NCI-H2196 treated with DMSO at 0.1 percent for 48 hours (cell line): ENCODE measurements around the gene HAAO.
"Not testable (repeated sequence)": the region's sequence is repeated elsewhere in the genome, so short reads cannot be mapped to it uniquely, and the experiment has no call there.

Source experiments
- DNase-seq: peaks from one replicate; lab custom pipeline; 2025; ENCODE audit not compliant: unreplicated experiment; lab: John Stamatoyannopoulos, UW

The HAAO gene

DNA sequence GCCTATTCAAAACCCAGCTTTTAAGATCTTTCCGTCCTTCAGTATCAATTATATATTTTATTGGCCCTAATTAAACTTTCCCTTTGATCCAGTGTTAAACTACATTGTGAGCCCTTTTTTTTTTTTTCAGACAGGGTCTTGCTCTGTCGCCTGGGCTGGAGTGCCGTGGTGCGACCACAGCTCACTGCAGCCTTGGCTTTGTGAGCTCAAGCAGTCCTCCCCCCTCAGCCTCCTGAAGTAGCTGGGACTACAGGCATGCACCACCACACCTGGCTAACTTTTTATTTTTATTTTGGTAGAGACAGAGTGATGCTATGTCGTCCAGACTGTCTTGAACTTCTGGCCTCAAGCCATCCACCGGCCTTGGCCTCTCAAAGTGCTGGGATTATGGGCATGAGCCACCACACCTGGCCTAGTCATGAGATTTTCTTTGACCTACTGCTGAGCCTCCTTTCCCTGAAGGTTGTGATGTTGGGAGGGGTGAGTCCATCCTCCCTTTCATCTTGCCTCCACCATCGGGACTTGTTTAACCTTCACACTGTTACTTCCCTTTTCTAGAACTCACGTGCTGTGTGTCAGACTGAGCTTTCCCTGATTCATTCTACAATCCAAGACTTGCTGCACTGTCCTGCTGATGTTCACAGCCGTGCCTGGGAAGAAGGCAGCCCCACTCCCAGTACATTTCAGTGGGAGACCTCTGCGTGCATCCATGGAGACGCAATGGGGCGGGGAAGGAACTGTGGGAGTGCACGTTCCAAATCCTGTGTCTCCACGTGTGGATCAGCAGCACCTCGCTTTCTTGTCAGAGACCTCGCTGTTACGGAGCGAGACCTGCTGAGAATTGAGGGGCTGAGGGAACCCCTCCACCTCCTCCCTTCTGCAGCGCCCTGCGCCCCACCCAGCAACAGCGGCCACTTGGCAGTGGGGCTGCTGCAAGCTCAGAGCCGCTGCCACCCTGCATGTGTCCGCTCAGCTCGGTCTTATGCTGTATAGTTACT is 39.3 kb downstream of the HAAO start:
- DNase-seq, result no peak

DNA sequence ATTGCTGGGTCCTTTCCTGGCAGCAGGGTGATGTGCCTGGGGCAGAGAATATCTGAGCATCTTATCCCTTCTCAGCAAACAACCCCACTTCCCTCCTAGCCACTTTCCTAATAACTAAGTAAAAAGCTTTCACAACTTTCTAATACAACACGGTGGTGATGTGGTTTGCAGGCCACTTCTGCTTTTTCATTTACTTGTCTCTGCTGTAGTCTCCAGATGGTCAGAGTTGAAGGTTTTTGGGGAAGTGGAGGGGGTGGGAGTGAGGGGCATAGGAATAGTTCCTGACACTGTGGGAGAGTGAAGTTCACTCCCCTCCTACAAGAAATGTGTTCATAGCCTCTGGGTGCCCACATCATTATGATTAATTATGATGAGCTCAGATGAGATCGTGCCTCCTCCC is 40.1 kb downstream of the HAAO start:
- DNase-seq, result no peak

DNA sequence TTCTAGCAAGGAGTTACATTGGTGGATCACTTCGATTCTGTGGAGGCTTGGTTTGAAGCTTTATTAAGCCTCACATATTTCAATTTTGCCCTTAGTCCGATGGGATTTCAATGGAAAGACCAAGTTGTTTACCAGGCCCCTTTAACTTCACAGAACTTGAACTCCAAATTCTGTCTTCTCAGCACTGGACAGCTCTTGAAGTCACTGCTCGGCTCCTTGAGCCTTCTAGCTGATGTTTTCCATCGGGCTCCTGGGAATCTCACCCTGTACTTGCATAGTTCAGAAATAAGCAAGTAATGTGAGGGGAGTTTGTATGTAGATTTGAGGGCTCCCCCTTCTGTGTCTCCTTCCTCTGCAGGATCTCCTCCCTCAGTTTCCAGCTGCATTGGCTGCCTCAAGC is 43.5 kb downstream of the HAAO start:
- no peak for DNase-seq

DNA sequence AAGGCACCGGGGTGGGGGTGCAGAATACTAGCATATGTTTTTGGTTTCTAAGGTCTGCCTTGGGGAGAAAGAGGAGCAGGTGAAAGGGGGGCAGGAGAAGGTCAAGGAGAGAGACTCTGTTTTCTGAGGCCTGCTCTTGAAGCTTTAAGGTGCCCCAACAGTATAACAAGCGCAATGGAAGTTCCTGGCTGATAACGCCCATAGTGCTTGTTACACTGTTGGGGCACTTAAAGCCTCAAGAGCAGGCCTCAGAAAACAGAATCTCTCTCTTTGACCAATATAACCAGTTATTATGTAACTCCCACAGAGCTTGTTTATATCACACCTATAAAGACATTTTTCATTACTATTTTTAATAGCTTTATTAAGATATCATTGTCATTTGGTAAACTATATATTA is 45.0 kb downstream of the HAAO start:
- DNase-seq, result no peak

DNA sequence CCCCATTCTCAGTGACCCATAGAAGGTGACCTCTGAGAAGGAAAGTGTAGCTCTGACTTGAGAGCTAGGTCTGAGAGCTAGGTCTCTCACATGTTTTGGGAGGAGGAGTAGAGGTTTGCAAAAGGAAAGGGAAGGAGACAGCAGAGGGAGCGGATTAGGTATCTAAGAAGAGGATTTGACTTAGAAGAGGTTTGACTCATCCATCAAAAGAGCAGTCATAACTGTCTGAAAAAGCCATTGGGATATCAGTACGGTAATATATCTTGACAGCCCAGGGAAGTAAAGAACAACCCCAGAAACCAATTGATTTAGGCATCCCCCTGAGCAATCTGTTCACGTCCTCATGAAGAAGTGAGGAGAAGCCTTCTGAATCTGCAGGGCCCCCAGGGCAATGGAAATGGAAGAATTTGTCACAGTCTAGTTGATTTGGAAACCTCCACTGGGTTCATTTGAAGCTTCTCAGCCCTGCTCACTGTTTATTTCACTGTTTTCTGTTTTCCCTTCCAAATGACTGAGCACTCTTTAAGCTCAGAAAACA is 47.8 kb downstream of the HAAO start:
- no peak for DNase-seq

DNA sequence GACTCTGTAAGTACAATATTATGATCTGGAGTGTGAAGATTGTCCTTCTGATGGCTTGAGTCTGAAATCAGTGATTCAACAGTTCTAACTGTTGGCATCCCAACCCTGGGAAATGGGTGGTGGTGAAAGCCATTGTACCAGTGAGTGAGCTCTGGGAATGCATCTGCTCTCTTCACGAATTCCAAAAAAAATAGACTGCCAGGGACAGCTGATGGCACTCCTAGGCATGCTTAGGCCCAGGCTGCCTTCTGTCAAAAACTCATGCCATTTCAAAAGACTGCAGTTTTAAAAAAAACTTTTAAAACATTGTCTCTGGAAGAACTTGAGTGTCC is 48.8 kb downstream of the HAAO start:
- DNase-seq, result no peak

DNA sequence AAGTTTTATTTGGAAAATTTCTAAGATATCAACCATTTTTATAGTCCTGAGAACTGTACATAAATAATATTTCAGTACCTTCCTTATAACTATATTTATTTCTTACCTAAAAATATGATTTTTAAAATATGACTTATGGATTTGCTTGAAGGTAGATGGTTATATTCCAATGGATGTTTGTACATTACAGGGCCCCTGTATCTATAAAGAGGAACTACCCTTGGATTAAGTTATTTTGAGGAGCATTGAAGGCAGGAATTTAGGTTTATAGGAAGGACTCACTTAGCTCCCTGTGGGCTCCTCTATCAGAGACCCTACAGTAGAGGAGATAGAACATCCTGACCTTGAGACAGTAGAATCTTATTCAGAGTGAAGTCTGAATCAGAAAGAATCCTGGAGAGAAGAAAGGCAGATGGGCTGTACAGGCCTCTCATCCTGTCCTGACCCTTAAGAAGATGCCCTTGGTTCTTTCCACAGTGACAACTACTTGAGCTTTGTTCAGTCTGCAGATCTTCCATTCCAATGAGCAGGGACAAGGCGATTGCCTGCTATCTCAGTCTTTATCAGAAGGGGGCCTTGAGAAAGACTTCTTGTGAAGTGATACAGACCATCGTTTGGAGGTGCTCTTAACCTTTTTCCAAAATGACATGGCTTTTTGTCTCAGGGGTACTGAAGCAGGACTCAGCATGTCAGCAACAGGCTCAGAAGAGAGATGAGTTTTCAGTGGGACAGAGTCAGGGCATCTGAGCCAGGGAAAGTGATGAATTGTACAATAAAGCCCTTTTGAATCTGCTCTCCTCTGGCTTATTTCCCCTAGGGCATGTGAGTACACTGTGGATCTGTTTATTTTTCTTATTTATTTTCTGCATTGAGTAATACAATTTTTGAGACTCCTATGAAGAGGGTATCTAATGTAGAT is 49.4 kb downstream of the HAAO start:
- no peak for DNase-seq

DNA sequence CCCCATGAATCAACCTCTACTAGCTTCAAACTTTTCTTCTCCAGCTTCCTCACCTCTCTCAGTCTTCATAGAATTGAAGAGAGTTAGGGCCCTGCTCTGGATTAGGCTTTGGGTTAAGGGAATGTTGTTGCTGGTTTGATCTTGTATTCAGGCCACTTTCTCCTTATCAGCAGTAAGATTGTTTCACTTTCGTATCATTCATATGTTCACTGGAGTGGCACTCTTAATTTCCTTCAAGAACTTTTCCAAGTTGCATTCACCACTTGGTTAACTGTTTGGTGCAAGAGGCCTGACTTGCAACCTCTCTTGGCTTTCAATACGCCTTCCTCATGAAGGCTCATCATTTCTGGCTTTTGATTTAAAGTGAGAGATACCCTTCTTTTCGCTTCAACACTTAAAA is 51.2 kb downstream of the HAAO start:
- no peak for DNase-seq

DNA sequence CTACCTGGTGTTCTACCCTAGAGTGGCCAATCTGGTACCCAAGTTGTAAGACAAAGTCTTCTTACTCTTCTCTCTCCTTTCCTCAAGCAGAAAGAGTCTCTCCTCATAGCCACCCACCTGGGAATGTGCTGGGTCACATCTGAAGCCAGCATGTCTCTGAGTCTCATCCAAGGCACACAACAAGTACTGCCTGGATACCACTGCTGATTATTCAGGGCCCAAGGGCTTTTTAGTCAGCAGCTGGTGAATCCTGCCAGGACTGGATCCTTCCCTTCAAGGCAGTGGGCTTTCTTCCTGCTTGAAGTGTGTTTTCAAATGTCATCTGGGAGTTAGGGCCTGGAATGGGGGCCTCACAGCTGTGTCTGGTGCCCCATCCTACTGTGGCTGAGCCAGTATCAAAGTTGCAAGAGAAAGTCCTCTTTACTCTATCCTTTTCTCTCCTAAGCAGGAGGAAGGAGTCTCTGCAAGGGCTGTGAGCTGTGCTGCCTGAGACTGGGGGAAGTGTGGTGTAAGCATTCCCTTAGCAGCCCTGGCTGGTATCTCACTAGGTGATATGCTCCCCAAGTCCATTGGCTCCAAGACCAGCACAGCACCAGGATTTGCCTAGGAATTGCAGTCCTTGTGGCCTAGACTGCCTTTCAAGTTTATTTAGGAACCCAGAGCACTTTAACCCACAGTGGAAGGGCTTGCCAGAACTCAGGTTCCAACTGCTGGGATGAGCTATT is 55.6 kb downstream of the HAAO start:
- no peak for DNase-seq

DNA sequence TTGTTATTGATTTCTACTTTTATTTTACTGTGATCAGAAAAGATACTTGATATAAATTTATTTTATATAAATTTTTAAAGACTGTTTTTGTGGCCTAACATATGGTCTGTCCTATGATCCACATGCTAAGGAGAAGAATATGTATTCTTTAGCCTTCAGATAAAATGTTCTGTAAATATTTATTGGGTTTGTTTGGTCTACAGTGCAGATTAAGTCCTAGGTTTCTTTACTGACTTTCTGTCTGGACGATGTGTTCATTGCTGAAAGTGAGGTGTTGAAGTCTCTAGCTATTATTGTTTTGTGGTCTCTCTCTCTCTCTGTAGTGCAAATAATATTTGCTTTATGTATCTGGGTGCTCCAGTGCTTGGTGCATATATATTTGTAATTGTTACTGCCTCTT is 58.5 kb downstream of the HAAO start:
- no peak for DNase-seq

DNA sequence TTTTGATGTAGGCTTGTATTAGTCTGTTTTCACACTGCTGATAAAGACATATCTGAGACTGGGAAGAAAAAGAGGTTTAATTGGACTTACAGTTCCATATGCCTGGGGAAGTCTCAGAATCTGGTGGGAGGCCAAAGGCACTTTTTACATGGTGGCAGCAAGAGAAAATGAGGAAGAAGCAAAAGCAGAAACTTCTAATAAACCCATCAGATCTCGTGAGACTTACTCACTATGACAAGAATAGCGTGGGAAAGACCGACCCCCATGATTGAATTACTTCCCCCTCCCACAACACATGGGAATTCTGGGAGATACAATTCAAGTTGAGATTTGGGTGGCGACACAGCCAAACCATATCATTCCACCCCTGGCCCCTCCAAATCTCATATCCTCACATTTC is 61.1 kb downstream of the HAAO start:
- not testable (repeated sequence) for DNase-seq

DNA sequence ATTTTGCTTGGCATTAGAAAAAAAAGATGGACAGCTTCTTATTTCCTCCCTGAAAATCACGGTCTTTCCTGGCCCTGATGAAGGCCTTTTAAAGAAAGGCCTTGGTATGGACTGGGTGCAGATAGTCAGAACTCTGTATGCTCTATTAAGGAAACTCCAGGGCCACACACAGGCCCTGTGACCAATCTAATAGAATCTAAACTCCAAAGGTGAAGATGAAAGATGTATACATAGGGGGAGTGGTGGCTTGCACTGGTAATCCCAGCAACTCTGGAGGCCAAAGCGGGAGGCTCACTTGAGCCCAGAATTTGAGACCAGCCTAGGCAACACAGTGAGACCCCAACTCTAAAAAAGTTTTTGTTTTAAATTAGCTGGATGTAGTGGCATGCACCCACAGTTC is 65.7 kb downstream of the HAAO start:
- DNase-seq, result no peak

DNA sequence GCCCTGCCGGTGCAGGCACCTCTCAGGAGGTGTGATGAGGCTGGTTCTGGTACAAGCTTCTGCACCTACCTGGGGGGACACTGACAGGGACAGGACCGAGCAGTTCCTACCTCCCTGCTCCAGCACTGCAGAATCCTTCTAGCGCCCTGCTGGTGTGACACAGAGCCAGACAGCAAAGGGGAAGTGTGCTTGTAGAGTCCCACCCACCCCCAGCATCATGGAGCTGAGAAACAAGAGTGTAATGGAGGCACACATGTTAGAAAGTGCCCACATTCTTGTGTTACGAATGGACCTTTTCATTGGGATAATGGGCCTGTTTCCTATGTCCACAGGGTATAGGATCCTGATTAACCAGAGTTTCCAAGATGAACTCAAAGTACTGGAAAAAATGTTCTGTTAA is 66.7 kb downstream of the HAAO start:
- no peak for DNase-seq

DNA sequence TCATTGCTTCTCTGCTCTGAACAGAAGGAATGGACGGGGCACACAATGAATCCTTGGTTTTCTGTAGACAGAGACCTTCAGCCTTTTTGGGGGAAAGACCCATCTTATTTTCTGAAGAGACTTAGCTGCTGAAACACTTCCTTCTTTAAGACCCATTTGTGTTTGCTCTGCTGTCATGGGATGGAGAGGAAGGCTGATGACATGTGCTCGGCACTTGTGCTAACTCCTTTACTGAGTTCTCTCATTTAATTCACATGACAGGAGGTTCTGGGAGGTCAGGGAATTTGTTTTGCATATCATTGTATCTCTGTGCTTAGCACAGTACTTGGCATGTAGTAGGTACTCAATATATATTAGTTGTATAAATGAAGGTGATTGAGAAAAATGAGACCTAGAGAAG is 67.5 kb downstream of the HAAO start:
- no peak for DNase-seq

DNA sequence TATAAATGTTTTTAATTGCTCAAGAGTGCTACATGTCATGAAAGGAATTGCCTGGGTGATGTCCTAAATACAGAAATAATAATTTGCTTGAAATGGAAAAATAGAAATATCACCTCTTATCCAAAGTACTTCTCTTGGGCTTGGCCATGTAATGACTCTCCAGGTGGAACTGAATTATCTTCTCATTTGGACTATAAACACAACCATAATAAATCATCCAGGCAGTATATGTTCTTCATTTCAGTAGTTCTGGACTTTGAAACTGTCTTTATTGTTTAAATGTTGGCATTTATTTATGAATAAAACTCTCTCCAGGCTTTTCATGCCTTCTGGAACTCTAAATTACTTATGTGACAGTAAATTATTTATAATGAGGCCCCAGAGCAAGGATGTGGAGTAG is 68.9 kb downstream of the HAAO start:
- no peak for DNase-seq

DNA sequence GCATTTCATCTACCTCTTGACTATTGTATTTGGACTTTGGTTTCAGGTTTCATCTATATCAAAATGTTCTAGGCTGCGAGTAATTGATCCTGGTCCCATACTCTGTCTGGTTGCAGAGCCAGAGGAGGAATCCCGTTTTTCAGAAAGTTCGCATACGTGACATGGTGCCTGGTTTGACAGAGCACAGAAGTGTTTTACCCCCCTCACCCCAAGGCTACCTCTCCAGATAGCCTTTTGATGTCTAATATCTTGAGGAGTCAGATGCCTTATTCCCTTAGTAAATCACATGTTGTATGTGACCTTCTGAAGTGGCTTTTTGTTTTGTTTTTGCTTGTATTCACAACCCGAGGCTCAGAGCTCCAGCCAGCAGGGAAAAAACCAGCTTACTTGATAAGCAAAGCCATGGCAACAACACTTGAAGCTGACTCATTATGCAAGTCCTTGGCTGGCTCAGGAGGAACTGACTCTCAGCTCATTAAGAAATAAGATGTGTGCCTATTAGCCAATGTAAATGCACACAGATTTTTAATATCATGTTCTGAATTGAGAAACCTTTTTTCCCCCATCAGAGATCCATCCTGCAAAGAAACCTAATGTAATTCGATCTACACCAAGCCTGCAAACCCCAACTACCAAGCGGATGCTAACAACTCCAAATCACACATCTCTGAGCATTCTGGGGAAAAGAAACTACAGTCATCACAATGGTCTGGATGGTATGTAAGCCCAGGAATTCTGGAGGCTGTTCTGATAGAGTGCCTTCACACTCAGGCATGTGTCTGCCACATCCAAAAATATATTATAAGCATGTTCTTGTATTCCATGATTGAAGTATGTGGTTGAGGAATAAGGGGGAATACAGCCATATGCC is 69.8 kb downstream of the HAAO start:
- DNase-seq, result peak; percentile 53

DNA sequence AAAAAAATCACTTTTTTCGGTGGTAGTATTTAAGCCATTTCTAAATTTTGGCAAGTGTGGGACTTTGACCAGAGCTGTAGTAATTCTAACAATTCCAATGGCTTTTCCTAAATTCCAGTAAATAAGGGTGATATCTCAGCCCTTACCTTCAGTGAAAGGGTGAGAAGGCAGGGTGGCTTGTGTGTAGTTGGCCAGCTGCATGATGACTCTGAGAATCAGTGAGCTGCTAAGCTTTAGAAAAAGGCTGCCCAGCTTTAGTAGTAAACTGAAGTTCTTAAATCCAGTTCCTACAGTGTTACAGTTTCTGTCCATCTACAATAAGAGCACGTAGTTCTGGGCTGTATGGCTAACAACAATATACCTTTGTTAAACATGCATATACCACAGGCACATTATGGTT is 70.5 kb downstream of the HAAO start:
- no peak for DNase-seq
